ENCODE results near the gene CYS1. TPM values are rescaled to one million over a fixed set of nuclear protein-coding genes. Genes with fewer than 3 reads are reported as not detected.
A peak's percentile ranks its signal among the peaks of the same experiment; 100 is the strongest.
"Not testable (repeated sequence)": the region's sequence is repeated elsewhere in the genome, so short reads cannot be mapped to it uniquely, and the experiment has no call there.

CYS1 gene
- total RNA-seq (2014; rRNA removed; shearing (Covaris generic)) = 0.12 and 2.2 TPM in 2 replicates

- no peak for DNase-seq (ENCODE audit: low read depth)
Measured at GRCh38 chr2:10079870-10080535, at the start of gene CYS1. CYS1 (minus strand) TSS chr2:10080411; CDS start chr2:10080223, 188 bp downstream.

GRCh38 chr2:10129490-10129889 is 49.3 kb upstream of the CYS1 start:
- DNase-seq (ENCODE audit: low read depth) = no peak

- no peak for DNase-seq (ENCODE audit: low read depth)
Measured at GRCh38 chr2:10128420-10128819, 48.2 kb upstream of the CYS1 start.

GRCh38 chr2:10126632-10127026 is 46.4 kb upstream of the CYS1 start:
- DNase-seq (ENCODE audit: low read depth) = no peak

GRCh38 chr2:10125842-10126631 is 45.8 kb upstream of the CYS1 start:
- no peak for DNase-seq (ENCODE audit: low read depth)

- DNase-seq (ENCODE audit: low read depth) = peak; percentile 79
Measured at GRCh38 chr2:10124538-10125045, 44.4 kb upstream of the CYS1 start.

GRCh38 chr2:10123281-10123680 is 43.1 kb upstream of the CYS1 start:
- no peak for DNase-seq (ENCODE audit: low read depth)

GRCh38 chr2:10122500-10123280 is 42.5 kb upstream of the CYS1 start, which contains the start of gene RRM2:
RRM2 (plus strand) TSS chr2:10122739; CDS start chr2:10122799, 60 bp downstream.
- DNase-seq (ENCODE audit: low read depth) = peak; percentile 95

GRCh38 chr2:10120877-10121574 is 40.8 kb upstream of the CYS1 start:
- peak; percentile 61 for DNase-seq (ENCODE audit: low read depth)

GRCh38 chr2:10120158-10120876 is 40.1 kb upstream of the CYS1 start:
- peak; percentile 96 for DNase-seq (ENCODE audit: low read depth)

- DNase-seq (ENCODE audit: low read depth) = no peak
Measured at GRCh38 chr2:10119601-10120157, 39.5 kb upstream of the CYS1 start.

- no peak for DNase-seq (ENCODE audit: low read depth)
Measured at GRCh38 chr2:10119027-10119325, 38.8 kb upstream of the CYS1 start.

GRCh38 chr2:10109311-10109710 is 29.1 kb upstream of the CYS1 start:
- no peak for DNase-seq (ENCODE audit: low read depth)

- DNase-seq (ENCODE audit: low read depth) = not testable (repeated sequence)
Measured at GRCh38 chr2:10104906-10105305, 24.7 kb upstream of the CYS1 start.

- DNase-seq (ENCODE audit: low read depth) = no peak
Measured at GRCh38 chr2:10103179-10103578, 23.0 kb upstream of the CYS1 start.

GRCh38 chr2:10101491-10101890 is 21.3 kb upstream of the CYS1 start:
- DNase-seq (ENCODE audit: low read depth) = no peak

GRCh38 chr2:10097352-10098148 is 17.3 kb upstream of the CYS1 start:
- peak; percentile 62 for DNase-seq (ENCODE audit: low read depth)

GRCh38 chr2:10096641-10097040 is 16.4 kb upstream of the CYS1 start:
- no peak for DNase-seq (ENCODE audit: low read depth)

GRCh38 chr2:10095175-10095574 is 15.0 kb upstream of the CYS1 start:
- DNase-seq (ENCODE audit: low read depth) = no peak
